Thyroid gland (tissue), 4 donors: ENCODE measurements around the gene ACOT13. TPM values are rescaled to one million over a fixed set of nuclear protein-coding genes. Genes with fewer than 3 reads are reported as not detected.

Experiments
- DNase-seq, 2 donors: peaks; one replicate each; pipeline ENCODE4 v3.0.0-alpha.2; 2019
- H3K27ac ChIP-seq, 3 donors: fragments of 200-600 bp; sonication (generic); 1 replicate in 2 of 3; 2 replicates in 1 of 3; pipeline ENCODE4 v1.5.1; 2016 to 2019; ENCODE audit warnings: mild to moderate bottlenecking in 1 of 3, moderate library complexity in 1 of 3
- H3K27me3 ChIP-seq: fragments of 200-600 bp; sonication (generic); one replicate; pipeline ENCODE4 v1.5.1; 2019
- H3K36me3 ChIP-seq, 2 donors: fragments of 200-600 bp; sonication (generic); one replicate each; pipeline ENCODE4 v1.5.1; 2016 to 2019
- H3K4me1 ChIP-seq, 2 donors: fragments of 200-600 bp; sonication (generic); one replicate each; pipeline ENCODE4 v1.5.1; 2017 to 2019
- H3K4me3 ChIP-seq, 3 donors: fragments of 200-600 bp; sonication (generic); replicated peaks in 1 of 3; 1 replicate in 2 of 3; 2 replicates in 1 of 3; pipeline ENCODE4 v1.5.1; 2016; ENCODE audit warnings: mild to moderate bottlenecking in 1 of 3
- H3K9me3 ChIP-seq: fragments of 200-600 bp; sonication (generic); one replicate; pipeline ENCODE4 v1.5.1; 2017
- POLR2A ChIP-seq, 2 donors: fragments of 450-650 bp; IDR thresholded peaks; one replicate each; pipeline ENCODE4 v1.6.1; 2017; ENCODE audit warnings: antibody characterized with exemption in 2 of 2, mild to moderate bottlenecking in 2 of 2, moderate library complexity in 1 of 2
- WGBS, 2 donors: methylation state at CpG; one replicate each; pipeline ENCODE4 v1.1.5; 2017; 5-methylcytosine and 5-hydroxymethylcytosine counted together
- intact Hi-C: fragments of 100-400 bp; cut with DNase I; formaldehyde crosslinking; loops from one replicate; pipeline ENCODE4 v1.15.1; 2023
- total RNA-seq, 4 donors: library from RNA; depleted of rRNA; stranded (reverse); fragments of >200 nt; gene quantifications; one replicate each; pipeline ENCODE4 v1.2.3, GENCODE V29; 2016
- TF ChIP-seq, protein P1 (sequence below), 6 experiments: fragments of 200-600 bp in 3 of 6; fragments of 450-650 bp in 3 of 6; sonication (generic) in 3 of 6; IDR thresholded peaks; one replicate each; pipeline ENCODE4 v1.5.1; 2016 to 2019; ENCODE audit warnings: antibody characterized with exemption in 6 of 6, mild to moderate bottlenecking in 2 of 6, inconsistent platforms in 1 of 6, moderate library complexity in 1 of 6

Gene ACOT13
- total RNA-seq, 4 donors from 2014 or later, result 5.5 to 13.3 (median 8.6) TPM

GRCh38 chr6:24642061-24642460 is 24.8 kb upstream of the ACOT13 start:
- Histone ChIP-seq H3K27ac (no peak overlapping the region), H3K4me1 (no peaks in the 10 kb centered on the region), H3K9me3 (no peaks in the 10 kb centered on the region), H3K27me3 (no peaks in the 10 kb centered on the region), H3K4me3 (no peak overlapping the region), H3K36me3 (no peaks in the 10 kb centered on the region)
- intact Hi-C loops, result no loop called here
- DNase-seq, result no peak
- TF ChIP-seq POLR2A (IDR thresholded peaks at IDR 0.05), result no peak
- TF ChIP-seq, protein P1, sequence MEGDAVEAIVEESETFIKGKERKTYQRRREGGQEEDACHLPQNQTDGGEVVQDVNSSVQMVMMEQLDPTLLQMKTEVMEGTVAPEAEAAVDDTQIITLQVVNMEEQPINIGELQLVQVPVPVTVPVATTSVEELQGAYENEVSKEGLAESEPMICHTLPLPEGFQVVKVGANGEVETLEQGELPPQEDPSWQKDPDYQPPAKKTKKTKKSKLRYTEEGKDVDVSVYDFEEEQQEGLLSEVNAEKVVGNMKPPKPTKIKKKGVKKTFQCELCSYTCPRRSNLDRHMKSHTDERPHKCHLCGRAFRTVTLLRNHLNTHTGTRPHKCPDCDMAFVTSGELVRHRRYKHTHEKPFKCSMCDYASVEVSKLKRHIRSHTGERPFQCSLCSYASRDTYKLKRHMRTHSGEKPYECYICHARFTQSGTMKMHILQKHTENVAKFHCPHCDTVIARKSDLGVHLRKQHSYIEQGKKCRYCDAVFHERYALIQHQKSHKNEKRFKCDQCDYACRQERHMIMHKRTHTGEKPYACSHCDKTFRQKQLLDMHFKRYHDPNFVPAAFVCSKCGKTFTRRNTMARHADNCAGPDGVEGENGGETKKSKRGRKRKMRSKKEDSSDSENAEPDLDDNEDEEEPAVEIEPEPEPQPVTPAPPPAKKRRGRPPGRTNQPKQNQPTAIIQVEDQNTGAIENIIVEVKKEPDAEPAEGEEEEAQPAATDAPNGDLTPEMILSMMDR (IDR thresholded peaks at IDR 0.05), result no peak

DNA sequence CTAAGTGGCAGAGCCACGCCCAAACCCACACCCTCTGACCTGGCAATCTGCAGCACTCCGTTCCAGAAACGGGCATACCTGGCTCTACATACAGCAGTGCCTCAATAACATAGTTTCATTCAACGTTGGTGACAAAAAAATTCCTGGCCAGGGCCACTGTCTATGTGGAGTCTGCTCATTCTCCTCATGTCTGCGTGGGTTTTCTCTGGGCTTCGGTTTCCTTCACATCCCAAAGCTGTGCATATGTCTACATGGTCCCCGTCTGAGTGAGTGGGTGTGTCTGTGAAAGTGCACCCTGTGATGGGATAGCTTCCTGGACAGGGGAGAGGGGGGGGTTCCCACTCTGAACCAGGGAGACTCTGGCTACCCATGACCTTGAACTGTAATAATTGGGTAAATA is 23.0 kb upstream of the ACOT13 start:
- Histone ChIP-seq H3K27me3 (no peaks in the 10 kb centered on the region), H3K36me3 (no peaks in the 10 kb centered on the region), H3K4me1 (no peaks in the 10 kb centered on the region), H3K27ac (no peak overlapping the region), H3K4me3 (no peak overlapping the region), H3K9me3 (no peaks in the 10 kb centered on the region)
- WGBS, 2 donors, result 88 to 93% methylated on average over 7 of the region's 7 CpGs
- TF ChIP-seq POLR2A (IDR thresholded peaks at IDR 0.05), result no peak
- TF ChIP-seq, protein P1 (IDR thresholded peaks at IDR 0.05), result no peak
- no peak for DNase-seq
- intact Hi-C loops, result no loop called here

DNA sequence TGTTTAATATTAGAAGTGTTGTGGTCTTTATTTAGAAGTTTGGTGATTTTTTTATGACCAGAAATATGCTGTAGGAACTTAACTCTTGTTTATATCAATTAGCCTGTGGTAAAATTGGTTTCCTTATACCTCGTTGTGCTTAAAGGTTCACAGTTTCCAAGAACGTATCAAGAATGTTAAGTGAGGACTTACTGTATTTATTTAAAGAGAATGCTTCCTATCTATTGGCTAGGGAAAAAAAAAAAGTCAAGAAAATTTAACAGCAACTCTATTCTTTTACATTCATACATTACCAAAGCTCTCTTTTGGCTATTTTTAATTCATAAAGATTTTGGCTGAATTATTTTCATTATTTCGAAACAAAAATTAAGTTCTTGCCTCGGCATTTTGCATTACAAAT is 22.5 kb upstream of the ACOT13 start:
- Histone ChIP-seq H3K36me3 (no peaks in the 10 kb centered on the region), H3K9me3 (no peaks in the 10 kb centered on the region), H3K4me1 (no peaks in the 10 kb centered on the region), H3K27ac (no peak overlapping the region), H3K27me3 (no peaks in the 10 kb centered on the region), H3K4me3 (no peak overlapping the region)
- 82 to 86% methylated on average over 4 of the region's 4 CpGs for WGBS, 2 donors
- intact Hi-C loops, result no loop called here
- no peak for DNase-seq
- TF ChIP-seq POLR2A (IDR thresholded peaks at IDR 0.05), result no peak
- TF ChIP-seq, protein P1 (IDR thresholded peaks at IDR 0.05), result no peak

- Histone ChIP-seq H3K4me1 (no peaks in the 10 kb centered on the region), H3K4me3 (no peak overlapping the region), H3K27me3 (no peaks in the 10 kb centered on the region), H3K36me3 (peaks cover 3 to 13% of the 10 kb centered on the region in 2 donors), H3K9me3 (no peaks in the 10 kb centered on the region), H3K27ac (no peak overlapping the region)
- WGBS, 2 donors, result 89 to 91% methylated on average over 8 of the region's 8 CpGs
- DNase-seq, result no peak
- intact Hi-C loops, result no loop called here
- TF ChIP-seq POLR2A (IDR thresholded peaks at IDR 0.05), result no peak
- TF ChIP-seq, protein P1 (IDR thresholded peaks at IDR 0.05), result no peak
These were observed 20.1 kb upstream of the ACOT13 start for GRCh38 chr6:24646771-24647170.

- Histone ChIP-seq H3K27ac (no peak overlapping the region), H3K36me3 (peaks cover 9 to 26% of the 10 kb centered on the region in 2 donors), H3K9me3 (no peaks in the 10 kb centered on the region), H3K4me1 (no peaks in the 10 kb centered on the region), H3K27me3 (no peaks in the 10 kb centered on the region), H3K4me3 (no peak overlapping the region)
- 97 to 98% methylated on average over 5 of the region's 5 CpGs for WGBS, 2 donors
- TF ChIP-seq, protein P1 (IDR thresholded peaks at IDR 0.05), result no peak
- no peak for TF ChIP-seq POLR2A (IDR thresholded peaks at IDR 0.05)
- intact Hi-C loops, result no loop called here
- DNase-seq, result no peak
These were observed 18.6 kb upstream of the ACOT13 start for GRCh38 chr6:24648276-24648675.
